HepG2 (cell line): ENCODE results near the gene ICOS. TPM values are rescaled to one million over a fixed set of nuclear protein-coding genes. Genes with fewer than 3 reads are reported as not detected.

Source experiments
- ATAC-seq: fragments of 200-7000 bp; cut with Tn5 transposase; 3 replicates; pipeline ENCODE4 v1.9.1; 2020; ENCODE audit warnings: mild to moderate bottlenecking, moderate library complexity
- BruUV-seq: library from RNA; stranded (reverse); fragments of 400-500 nt; replicated peaks from 2 replicates; lab custom pipeline; 2021; lab: Mats Ljungman, UMichigan
- CTCF ChIA-PET: fragments of 300-600 bp; formaldehyde crosslinking; extraction: SDS; loops from one replicate; lab custom pipeline; 2021; ENCODE audit warnings: low total read pairs, inconsistent platforms, low intra/inter-chr PET ratio; lab: Yijun Ruan, JAX
- POLR2A ChIA-PET: fragments of 350-600 bp; sonication (Branson Sonifier 250); formaldehyde crosslinking; loops from one replicate; lab custom pipeline; 2020; ENCODE audit warnings: antibody characterized with exemption, inconsistent platforms; lab: Yijun Ruan, JAX
- DNase-seq: peaks from one replicate; pipeline ENCODE4 v3.0.0-alpha.2; 2015; ENCODE audit warnings: low spot score
- FAIRE-seq: peaks from 3 replicates; lab custom pipeline; 2011; peaks lifted over from hg19 to GRCh38; lab: Jason Lieb, UNC
- H2AFZ ChIP-seq: one replicate; pipeline ENCODE4 v1.6.1; 2011; ENCODE audit warnings: low read length, inconsistent platforms
- H3K27ac ChIP-seq: fragments of 300-600 bp; 3 replicates; pipeline ENCODE4 v1.8.0; 2011; ENCODE audit warnings: mixed run types, mild to moderate bottlenecking, mixed read lengths, low read length, inconsistent platforms; ENCODE audit not compliant: insufficient read depth; ENCODE audit errors: extremely low read length
- H3K27me3 ChIP-seq, 2 experiments: fragments of 200-600 bp in 1 of 2; 2 replicates in 1 of 2; 3 replicates in 1 of 2; pipeline versions ENCODE4 v1.6.0 to v1.8.0; 2011; ENCODE audit warnings: low read length in 2 of 2, mild to moderate bottlenecking in 2 of 2, moderate library complexity in 2 of 2, inconsistent platforms in 1 of 2; ENCODE audit not compliant: insufficient read depth in 2 of 2, control insufficient read depth in 1 of 2
- H3K36me3 ChIP-seq, 2 experiments: fragments of 200-600 bp in 1 of 2; replicated peaks in 1 of 2; 2 replicates in 1 of 2; 3 replicates in 1 of 2; pipeline versions ENCODE4 v1.5.1 to v1.8.0; 2011; ENCODE audit warnings: low read length in 2 of 2, inconsistent platforms in 1 of 2; ENCODE audit not compliant: insufficient read depth in 2 of 2, control insufficient read depth in 1 of 2
- H3K4me1 ChIP-seq: 2 replicates; pipeline ENCODE4 v1.5.1; 2012; ENCODE audit warnings: low read length, inconsistent platforms; ENCODE audit not compliant: insufficient read depth
- H3K4me2 ChIP-seq: 2 replicates; pipeline ENCODE4 v1.6.0; 2011; ENCODE audit warnings: low read depth, low read length, inconsistent platforms
- H3K4me3 ChIP-seq, 3 experiments: fragments of 200-600 bp in 1 of 3; sonication (generic), shearing (Covaris generic) in 1 of 3; replicated peaks in 1 of 3; 2 replicates each; pipeline ENCODE4 v1.5.1; 2011 to 2016; ENCODE audit warnings: low read length in 3 of 3, inconsistent platforms in 2 of 3, low read depth in 2 of 3, mild to moderate bottlenecking in 2 of 3, control low read depth in 1 of 3, mixed read lengths in 1 of 3; ENCODE audit not compliant: insufficient read depth in 1 of 3
- H3K79me2 ChIP-seq: one replicate; pipeline ENCODE4 v1.6.1; 2011; ENCODE audit warnings: low read length, inconsistent platforms; ENCODE audit not compliant: insufficient read depth
- H3K9ac ChIP-seq: 2 replicates; pipeline ENCODE4 v1.6.0; 2011; ENCODE audit warnings: mild to moderate bottlenecking, low read depth, low read length, inconsistent platforms; ENCODE audit not compliant: insufficient read depth
- H3K9me3 ChIP-seq: 2 replicates; pipeline ENCODE4 v1.5.1; 2012; ENCODE audit warnings: mild to moderate bottlenecking, low read length
- H4K20me1 ChIP-seq: 2 replicates; pipeline ENCODE4 v1.6.0; 2011; ENCODE audit warnings: inconsistent platforms, mild to moderate bottlenecking, low read length, moderate library complexity; ENCODE audit not compliant: insufficient read depth
- GPN1 ChIP-seq: sonication (generic); formaldehyde crosslinking; IDR thresholded peaks from 2 replicates; pipeline ENCODE4 v1.5.1; 2020; ENCODE audit warnings: missing genetic modification reagents, borderline replicate concordance
- KDM5A ChIP-seq: fragments of 200-600 bp; sonication (generic); IDR thresholded peaks from 2 replicates; pipeline ENCODE4 v1.7.0; 2018; ENCODE audit warnings: antibody characterized with exemption, mild to moderate bottlenecking, low read length, borderline replicate concordance
- RAD21 ChIP-seq: fragments of 450-650 bp; formaldehyde crosslinking; IDR thresholded peaks from 2 replicates; pipeline ENCODE4 v1.5.0; 2020; ENCODE audit warnings: mild to moderate bottlenecking
- TARDBP ChIP-seq: sonication (generic); formaldehyde crosslinking; IDR thresholded peaks from 2 replicates; pipeline ENCODE4 v1.8.0; 2022; ENCODE audit warnings: mild to moderate bottlenecking, missing genetic modification reagents
- ZNF383 ChIP-seq: sonication (generic); formaldehyde crosslinking; IDR thresholded peaks from 2 replicates; pipeline ENCODE4 v1.4.0; 2020; ENCODE audit warnings: missing genetic modification reagents, mild to moderate bottlenecking, borderline replicate concordance
- ZNF781 ChIP-seq: sonication (generic); formaldehyde crosslinking; IDR thresholded peaks from 2 replicates; pipeline ENCODE4 v1.5.1; 2020; ENCODE audit warnings: borderline replicate concordance, mild to moderate bottlenecking, missing genetic modification reagents; ENCODE audit errors: not compliant biosample characterization
- WGBS: methylation state at CpG from one replicate; pipeline ENCODE4 v1.1.6; 2017; ENCODE audit warnings: low lambda C conversion rate; 5-methylcytosine and 5-hydroxymethylcytosine counted together
- in situ Hi-C: cut with HindIII; loops from 2 replicates; pipeline ENCODE4 v1.10.0; 2017; ENCODE audit warnings: low pct_unique_long_range_greater_than_20kb; ENCODE audit not compliant: extremely low pct_ligation_motif_present
- intact Hi-C: fragments of 100-400 bp; cut with micrococcal nuclease; formaldehyde crosslinking; loops from one replicate; pipeline ENCODE4 v1.10.0; 2022; ENCODE audit not compliant: unreplicated experiment
- polyA plus RNA-seq, 8 experiments: library from polyadenylated mRNA; depleted of rRNA in 3 of 8; stranded (reverse) in 7 of 8; unstranded in 1 of 8; fragments of >200 nt; fragmentation: Illumina TruSeq in 4 of 8; extraction: Trizol in 4 of 8; gene quantifications; 2 replicates each; pipeline versions ENCODE4 v1.2.1 to v1.2.3, GENCODE V29; 2011 to 2016; ENCODE audit warnings: low read depth in 4 of 8, missing spikeins in 1 of 8, mixed read lengths in 1 of 8; ENCODE audit not compliant: insufficient read depth in 1 of 8
- total RNA-seq, 5 experiments: library from RNA; depleted of rRNA; stranded (reverse); fragments of >200 nt; fragmentation: Illumina TruSeq; extraction: Trizol; gene quantifications; 2 replicates each; pipeline ENCODE4 v1.2.3, GENCODE V29; 2016; ENCODE audit warnings: low read depth in 1 of 5
- TF ChIP-seq, protein P1 (sequence below): sonication (generic); formaldehyde crosslinking; IDR thresholded peaks from 2 replicates; pipeline ENCODE4 v1.5.0; 2020; ENCODE audit warnings: mild to moderate bottlenecking, missing genetic modification reagents, moderate library complexity

The ICOS gene
- total and polyA plus RNA-seq, 2 of the 13 experiments (the other 11 are each of a cell fraction or from before 2014, with no cell fraction given): not detected

GRCh38 chr2:203909261-203909967, 27.1 kb upstream of the ICOS start (continued):
- TF ChIP-seq, protein P1, sequence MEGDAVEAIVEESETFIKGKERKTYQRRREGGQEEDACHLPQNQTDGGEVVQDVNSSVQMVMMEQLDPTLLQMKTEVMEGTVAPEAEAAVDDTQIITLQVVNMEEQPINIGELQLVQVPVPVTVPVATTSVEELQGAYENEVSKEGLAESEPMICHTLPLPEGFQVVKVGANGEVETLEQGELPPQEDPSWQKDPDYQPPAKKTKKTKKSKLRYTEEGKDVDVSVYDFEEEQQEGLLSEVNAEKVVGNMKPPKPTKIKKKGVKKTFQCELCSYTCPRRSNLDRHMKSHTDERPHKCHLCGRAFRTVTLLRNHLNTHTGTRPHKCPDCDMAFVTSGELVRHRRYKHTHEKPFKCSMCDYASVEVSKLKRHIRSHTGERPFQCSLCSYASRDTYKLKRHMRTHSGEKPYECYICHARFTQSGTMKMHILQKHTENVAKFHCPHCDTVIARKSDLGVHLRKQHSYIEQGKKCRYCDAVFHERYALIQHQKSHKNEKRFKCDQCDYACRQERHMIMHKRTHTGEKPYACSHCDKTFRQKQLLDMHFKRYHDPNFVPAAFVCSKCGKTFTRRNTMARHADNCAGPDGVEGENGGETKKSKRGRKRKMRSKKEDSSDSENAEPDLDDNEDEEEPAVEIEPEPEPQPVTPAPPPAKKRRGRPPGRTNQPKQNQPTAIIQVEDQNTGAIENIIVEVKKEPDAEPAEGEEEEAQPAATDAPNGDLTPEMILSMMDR (CRISPR knock-in tag): peak; percentile 74
- TF ChIP-seq RAD21 (CRISPR knock-in tag): peak; percentile 75; the same call in 1 of the 2 replicates

GRCh38 chr2:203909974-203910373, 26.6 kb upstream of the ICOS start:
- ChIA-PET CTCF (interaction anchor here (1.1 to 2.1 kb wide), 3 partner anchors 95 to 685 kb away, joined by 3 to 10 read pairs (median 4); no protein-coding TSS in a partner anchor), POLR2A (interaction anchor here (1.0 to 1.1 kb wide), 2 partner anchors 90 to 96 kb away, joined by 3 read pairs; no protein-coding TSS in a partner anchor)
- peak overlapping the region in 1 of 3 experiments; percentile 9; a peak in 2 of 6 replicates for H3K4me3 ChIP-seq
- WGBS: 39% methylated on average over 5 of the region's 5 CpGs
- ATAC-seq (peak; percentile 34), DNase-seq (no peak), FAIRE-seq (no peak)
- TF ChIP-seq KDM5A (0 out of 2 replicates have a peak, but pooled peaks have one; percentile 6), GPN1 (CRISPR knock-in tag) (no peak), ZNF781 (CRISPR knock-in tag) (no peak), TARDBP (CRISPR knock-in tag) (no peak), ZNF383 (CRISPR knock-in tag) (no peak)
- peak overlapping the region; percentile 4; the same call in 1 of the 2 replicates for H3K9ac ChIP-seq
- H3K9me3 ChIP-seq: no peaks in the 10 kb centered on the region
- H3K27ac ChIP-seq: no peak overlapping the region
- no peaks in the 10 kb centered on the region for H3K79me2 ChIP-seq
- peak overlapping the region; percentile 50 for H3K4me2 ChIP-seq
- no peaks in the 10 kb centered on the region for H3K36me3 ChIP-seq
- in situ Hi-C loops: loop anchor here (10.0 to 25.0 kb wide), 3 partner anchors 425 to 1073 kb away; no protein-coding TSS in a partner anchor
- no peak overlapping the region for H2AFZ ChIP-seq
- no peaks in the 10 kb centered on the region for H3K27me3 ChIP-seq
- BruUV-seq: no TSS peak
- no peaks in the 10 kb centered on the region for H4K20me1 ChIP-seq
- intact Hi-C loops: loop anchor here (1.0 to 10.0 kb wide), 5 partner anchors 93 to 1338 kb away; no protein-coding TSS in a partner anchor
- peaks cover 20% of the 10 kb centered on the region; the same call in 1 of the 2 replicates for H3K4me1 ChIP-seq
